Activated T-cell treated with anti-CD3 and anti-CD28 coated beads for 48 hours (primary cell): ENCODE data around the gene MACROD1.

Source experiments
- DNase-seq: peaks from one replicate; pipeline ENCODE4 v3.0.0-alpha.2; 2020; ENCODE audit warnings: low read depth

The MACROD1 gene

GRCh38 chr11:64035081-64035524 lies 130.8 kb downstream of the MACROD1 start:
- no peak for DNase-seq

- DNase-seq = no peak
These were observed 131.5 kb downstream of the MACROD1 start for GRCh38 chr11:64034411-64034811.

DNA sequence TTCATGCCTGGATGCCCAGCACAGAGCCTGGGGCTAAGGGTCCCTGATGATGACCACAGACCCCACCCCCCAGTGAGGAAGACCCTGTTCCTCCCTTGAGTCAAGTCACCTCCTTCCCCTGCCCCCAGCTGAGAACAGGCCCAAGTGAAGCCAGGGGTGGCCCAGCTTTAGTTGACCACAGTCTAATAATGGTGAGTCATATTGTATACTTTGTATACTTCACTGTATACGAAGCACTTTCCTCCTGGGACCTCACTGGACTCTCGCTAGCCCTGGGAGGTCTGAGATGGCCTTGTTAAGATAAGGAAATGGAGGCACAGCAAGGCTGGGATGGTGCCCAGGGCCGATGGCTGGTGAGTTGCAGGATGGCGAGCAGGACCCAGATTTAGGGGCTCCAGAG lies 133.9 kb downstream of the MACROD1 start:
- no peak for DNase-seq

GRCh38 chr11:64031001-64031400 lies 134.9 kb downstream of the MACROD1 start:
- DNase-seq = no peak

GRCh38 chr11:64029773-64030172 lies 136.1 kb downstream of the MACROD1 start:
- DNase-seq = no peak

- no peak for DNase-seq
These were observed 137.4 kb downstream of the MACROD1 start for GRCh38 chr11:64028398-64029115.

- DNase-seq = no peak
These were observed 138.1 kb downstream of the MACROD1 start for GRCh38 chr11:64027651-64028397.

GRCh38 chr11:64026575-64027205 lies 139.2 kb downstream of the MACROD1 start:
- no peak for DNase-seq

GRCh38 chr11:64025205-64025604 lies 140.7 kb downstream of the MACROD1 start:
- DNase-seq = no peak

- no peak for DNase-seq
These were observed 141.9 kb downstream of the MACROD1 start for GRCh38 chr11:64023712-64024710.

GRCh38 chr11:64022125-64022784 lies 143.7 kb downstream of the MACROD1 start:
- DNase-seq = no peak

GRCh38 chr11:64021757-64022093 lies 144.2 kb downstream of the MACROD1 start:
- no peak for DNase-seq

- DNase-seq = no peak
These were observed 144.7 kb downstream of the MACROD1 start for GRCh38 chr11:64020976-64021756.

GRCh38 chr11:64019106-64020037 lies 146.5 kb downstream of the MACROD1 start:
- no peak for DNase-seq

- no peak for DNase-seq
These were observed 147.6 kb downstream of the MACROD1 start for GRCh38 chr11:64018310-64018709.

- no peak for DNase-seq
These were observed 148.0 kb downstream of the MACROD1 start for GRCh38 chr11:64017945-64018224.

DNA sequence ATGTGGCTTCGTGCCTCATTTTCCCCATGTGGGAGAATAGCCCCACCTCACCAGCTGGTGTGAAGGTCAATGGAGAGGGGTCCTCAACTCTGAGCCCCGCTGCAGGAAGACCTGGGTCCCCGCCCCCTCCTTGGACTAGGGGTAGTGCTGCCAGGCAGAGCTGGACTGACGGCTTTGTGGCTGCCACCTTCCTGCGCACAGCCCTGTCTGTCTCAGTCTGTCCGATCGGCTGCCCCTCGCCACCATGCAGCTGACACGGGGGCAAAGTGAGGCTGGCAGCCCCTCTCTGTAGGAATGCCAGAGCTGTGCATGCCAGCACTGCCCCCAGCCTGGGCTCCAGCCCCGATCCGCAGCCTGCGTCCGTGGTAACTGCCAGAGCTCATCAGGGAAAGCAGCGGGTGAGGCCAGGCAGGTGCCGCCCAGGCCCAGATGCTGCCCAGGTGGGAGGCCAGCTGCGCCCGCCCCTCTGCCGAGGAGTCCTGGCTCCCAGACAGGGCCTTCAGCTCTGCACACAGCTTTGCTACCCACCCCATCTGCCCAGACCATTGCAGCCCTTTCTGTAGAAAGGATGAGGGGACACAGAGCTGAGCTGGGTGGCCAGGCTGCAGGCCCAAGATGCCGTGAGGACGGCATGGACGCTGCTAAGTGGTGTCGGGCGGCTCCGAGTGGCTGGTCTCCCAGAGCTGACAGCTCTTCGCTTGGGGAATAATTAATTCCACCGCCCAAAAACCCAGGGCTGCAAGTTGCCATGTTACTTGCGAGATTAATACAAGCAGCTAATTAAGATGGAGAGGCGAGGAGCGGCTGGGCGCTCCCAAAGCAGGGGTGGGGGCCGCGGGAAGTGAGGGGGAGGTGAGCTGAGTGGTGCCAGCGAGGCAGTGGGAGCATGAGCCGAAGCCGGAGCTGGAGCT lies 149.7 kb downstream of the MACROD1 start:
- no peak for DNase-seq

- DNase-seq = no peak
These were observed 150.4 kb downstream of the MACROD1 start for GRCh38 chr11:64015510-64015909.

DNA sequence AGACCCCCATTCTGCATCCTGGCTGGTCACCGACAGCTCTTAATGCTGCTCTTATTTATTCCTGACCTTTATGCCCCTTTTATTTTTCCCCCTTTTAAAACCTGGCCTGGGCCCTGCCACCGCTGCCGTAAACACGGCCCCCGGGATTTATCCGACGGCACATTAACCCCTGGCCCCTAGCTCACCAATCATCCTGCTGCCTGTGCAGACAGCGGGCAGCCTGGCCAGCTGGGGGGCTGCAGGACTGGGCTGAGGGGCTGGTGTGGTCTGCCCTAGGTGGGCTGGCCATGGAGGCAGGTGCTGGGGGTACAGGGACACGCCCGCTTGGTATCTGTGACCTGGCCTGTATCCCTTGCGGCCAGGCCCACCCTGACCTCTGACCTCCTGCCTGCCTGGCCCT lies 151.6 kb downstream of the MACROD1 start:
- DNase-seq = no peak
